CMK (cell line): ENCODE data around the gene DAZ1.
"Not testable (repeated sequence)": the region's sequence is repeated elsewhere in the genome, so short reads cannot be mapped to it uniquely, and the experiment has no call there.

Experiments used
- DNase-seq: peaks from one replicate; pipeline ENCODE4 v3.0.0-alpha.2; 2010; ENCODE audit warnings: low read depth

Gene DAZ1

GRCh38 chrY:23198908-23199307 is at the start of gene DAZ1:
DAZ1 (minus strand) TSS chrY:23199008; CDS start chrY:23198800, 208 bp downstream.
- DNase-seq, result not testable (repeated sequence)

GRCh38 chrY:23219233-23219632 is 20.4 kb upstream of the DAZ1 start, which contains the start of gene DAZ2:
DAZ2 (plus strand) TSS chrY:23219533; CDS start chrY:23219741, 208 bp downstream.
- DNase-seq, result not testable (repeated sequence)

- not testable (repeated sequence) for DNase-seq
Measured at GRCh38 chrY:23210681-23211080, 11.9 kb upstream of the DAZ1 start.

GRCh38 chrY:23209802-23210495 is 11.1 kb upstream of the DAZ1 start:
- not testable (repeated sequence) for DNase-seq

GRCh38 chrY:23207455-23207854 is 8.6 kb upstream of the DAZ1 start:
- not testable (repeated sequence) for DNase-seq
